Mesenchymal stem cell (in vitro differentiated cells and primary cell): ENCODE measurements around the gene SHD.
A peak's percentile ranks its signal among the peaks of the same experiment; 100 is the strongest.

Source experiments
- DNase-seq: peaks from one replicate; pipeline ENCODE4 v3.0.0-alpha.2; 2013
- H2AFZ ChIP-seq: one replicate; pipeline ENCODE4 v1.6.1; 2013; ENCODE audit warnings: low read depth, mild to moderate bottlenecking, control low read depth, inconsistent platforms, low read length, moderate library complexity
- H2AK5ac ChIP-seq: 2 replicates; pipeline ENCODE4 v1.6.1; 2013; ENCODE audit warnings: low read length, moderate library complexity, mild to moderate bottlenecking, inconsistent platforms; ENCODE audit not compliant: severe bottlenecking
- H2BK120ac ChIP-seq: one replicate; pipeline ENCODE4 v1.6.1; 2013; ENCODE audit warnings: low read depth, mild to moderate bottlenecking, inconsistent platforms, low read length, moderate library complexity
- H2BK12ac ChIP-seq, 2 experiments: one replicate each; pipeline ENCODE4 v1.6.1; 2013; ENCODE audit warnings: inconsistent platforms in 2 of 2, low read length in 2 of 2, mild to moderate bottlenecking in 2 of 2, moderate library complexity in 2 of 2, control low read depth in 1 of 2
- H2BK15ac ChIP-seq: one replicate; pipeline ENCODE4 v1.6.1; 2013; ENCODE audit warnings: mild to moderate bottlenecking, low read depth, inconsistent platforms; ENCODE audit not compliant: poor library complexity, severe bottlenecking
- H2BK5ac ChIP-seq: 2 replicates; pipeline ENCODE4 v1.6.1; 2013; ENCODE audit warnings: low read depth, mild to moderate bottlenecking, low read length, control low read depth, inconsistent platforms; ENCODE audit not compliant: poor library complexity, severe bottlenecking
- H3K14ac ChIP-seq, 2 experiments: one replicate each; pipeline ENCODE4 v1.6.1; 2013; ENCODE audit warnings: inconsistent platforms in 2 of 2, low read length in 2 of 2, control low read depth in 1 of 2, mild to moderate bottlenecking in 1 of 2, moderate library complexity in 1 of 2
- H3K18ac ChIP-seq, 2 experiments: one replicate each; pipeline ENCODE4 v1.6.1; 2013; ENCODE audit warnings: inconsistent platforms in 2 of 2, low read length in 2 of 2, control low read depth in 1 of 2, low read depth in 1 of 2, mild to moderate bottlenecking in 1 of 2
- H3K23ac ChIP-seq, 2 experiments: one replicate each; pipeline ENCODE4 v1.6.1; 2013; ENCODE audit warnings: inconsistent platforms in 2 of 2, low read length in 2 of 2, mild to moderate bottlenecking in 2 of 2, moderate library complexity in 2 of 2, control low read depth in 1 of 2
- H3K27ac ChIP-seq: 2 replicates; pipeline ENCODE4 v1.5.1; 2013; ENCODE audit warnings: mild to moderate bottlenecking, moderate library complexity, low read length, control low read depth, inconsistent platforms; ENCODE audit not compliant: poor library complexity, severe bottlenecking
- H3K27me3 ChIP-seq, 2 experiments: 2 replicates each; pipeline versions ENCODE4 v1.6.1 to v1.7.0; 2013; ENCODE audit warnings: low read length in 2 of 2, mild to moderate bottlenecking in 2 of 2, moderate library complexity in 2 of 2, control low read depth in 1 of 2, inconsistent platforms in 1 of 2; ENCODE audit not compliant: control insufficient read depth in 1 of 2, insufficient read depth in 1 of 2
- H3K36me3 ChIP-seq, 2 experiments: 2 replicates each; pipeline versions ENCODE4 v1.6.1 to v1.7.0; 2013; ENCODE audit warnings: low read length in 2 of 2, control low read depth in 1 of 2, inconsistent platforms in 1 of 2, low read depth in 1 of 2, mild to moderate bottlenecking in 1 of 2; ENCODE audit not compliant: insufficient read depth in 2 of 2, control insufficient read depth in 1 of 2
- H3K4ac ChIP-seq, 2 experiments: one replicate each; pipeline ENCODE4 v1.6.1; 2013; ENCODE audit warnings: inconsistent platforms in 2 of 2, low read length in 2 of 2, mild to moderate bottlenecking in 2 of 2, moderate library complexity in 2 of 2, control low read depth in 1 of 2, low read depth in 1 of 2
- H3K4me1 ChIP-seq: 2 replicates; pipeline ENCODE4 v1.6.1; 2013; ENCODE audit warnings: low read depth, low read length, control low read depth; ENCODE audit not compliant: control insufficient read depth, insufficient read depth
- H3K4me2 ChIP-seq: 2 replicates; pipeline ENCODE4 v1.6.1; 2013; ENCODE audit warnings: low read length, mild to moderate bottlenecking, inconsistent platforms; ENCODE audit not compliant: poor library complexity, severe bottlenecking
- H3K4me3 ChIP-seq, 2 experiments: 2 replicates each; pipeline versions ENCODE4 v1.5.1 to v1.7.0; 2013; ENCODE audit warnings: low read length in 2 of 2, mild to moderate bottlenecking in 2 of 2, control low read depth in 1 of 2, low read depth in 1 of 2; ENCODE audit not compliant: insufficient read depth in 1 of 2
- H3K79me1 ChIP-seq: replicated peaks from 2 replicates; pipeline ENCODE4 v1.6.1; 2013; ENCODE audit warnings: mild to moderate bottlenecking, control low read depth, low read length, inconsistent platforms; ENCODE audit not compliant: poor library complexity, severe bottlenecking
- H3K9ac ChIP-seq: 2 replicates; pipeline ENCODE4 v1.7.0; 2013; ENCODE audit warnings: mild to moderate bottlenecking, low read length, moderate library complexity
- H3K9me3 ChIP-seq: 2 replicates; pipeline ENCODE4 v1.7.0; 2013; ENCODE audit warnings: mild to moderate bottlenecking, low read length; ENCODE audit not compliant: control insufficient read depth
- H4K8ac ChIP-seq: one replicate; pipeline ENCODE4 v1.6.1; 2013; ENCODE audit warnings: inconsistent platforms, mild to moderate bottlenecking, low read length, moderate library complexity
- H4K91ac ChIP-seq: one replicate; pipeline ENCODE4 v1.6.1; 2013; ENCODE audit warnings: mild to moderate bottlenecking, low read length, inconsistent platforms
- WGBS: methylation state at CpG from one replicate; pipeline ENCODE4 v1.1.7; 2013; ENCODE audit warnings: mixed read lengths; 5-methylcytosine and 5-hydroxymethylcytosine counted together

The SHD gene

GRCh38 chr19:4277191-4277696 lies 1.8 kb upstream of the SHD start:
- H3K4me2 ChIP-seq = no peak overlapping the region
- no peak overlapping the region for H3K18ac ChIP-seq
- H3K36me3 ChIP-seq = no peaks in the 10 kb centered on the region
- H4K91ac ChIP-seq = no peak overlapping the region
- H3K9ac ChIP-seq = no peak overlapping the region
- no peak overlapping the region for H3K14ac ChIP-seq
- peaks cover 17% of the 10 kb centered on the region for H3K4me1 ChIP-seq
- H2BK5ac ChIP-seq = no peak overlapping the region
- H3K79me1 ChIP-seq = no peaks in the 10 kb centered on the region
- H2BK15ac ChIP-seq = no peak overlapping the region
- no peaks in the 10 kb centered on the region for H3K9me3 ChIP-seq
- H2AFZ ChIP-seq = no peak overlapping the region
- no peak overlapping the region for H3K23ac ChIP-seq
- no peak overlapping the region for H2BK120ac ChIP-seq
- no peak overlapping the region for H3K4ac ChIP-seq
- 39% methylated on average over 15 of the region's 16 CpGs for WGBS
- no peak overlapping the region for H2BK12ac ChIP-seq
- H4K8ac ChIP-seq = peak overlapping the region; percentile 23
- H3K27ac ChIP-seq = no peak overlapping the region
- H3K27me3 ChIP-seq = peaks cover 45 to 47% of the 10 kb centered on the region in 2 experiments
- DNase-seq = no peak
- no peak overlapping the region for H2AK5ac ChIP-seq
- no peak overlapping the region for H3K4me3 ChIP-seq

GRCh38 chr19:4278010-4278409 lies 1.1 kb upstream of the SHD start:
- no peaks in the 10 kb centered on the region for H3K79me1 ChIP-seq

GRCh38 chr19:4279267-4279529 lies 132 bp downstream of the SHD start:
- H4K8ac ChIP-seq = no peak overlapping the region
- no peaks in the 10 kb centered on the region for H3K36me3 ChIP-seq
- H3K9ac ChIP-seq = no peak overlapping the region
- H3K27ac ChIP-seq = no peak overlapping the region
- no peak overlapping the region for H3K23ac ChIP-seq
- H3K4ac ChIP-seq = no peak overlapping the region
- no peaks in the 10 kb centered on the region for H3K79me1 ChIP-seq
- H3K14ac ChIP-seq = no peak overlapping the region
- no peak overlapping the region for H4K91ac ChIP-seq
- DNase-seq = no peak
- H2BK5ac ChIP-seq = no peak overlapping the region
- H3K4me3 ChIP-seq = no peak overlapping the region
- no peak overlapping the region for H2BK15ac ChIP-seq
- peak overlapping the region; percentile 59 for H3K4me2 ChIP-seq
- no peak overlapping the region for H2BK120ac ChIP-seq
- H3K4me1 ChIP-seq = peaks cover 17% of the 10 kb centered on the region
- H3K9me3 ChIP-seq = no peaks in the 10 kb centered on the region
- no peak overlapping the region for H2AFZ ChIP-seq
- no peak overlapping the region for H2BK12ac ChIP-seq
- WGBS = 2% methylated on average over 12 of the region's 30 CpGs
- no peak overlapping the region for H3K18ac ChIP-seq
- H2AK5ac ChIP-seq = no peak overlapping the region
- peaks cover 55% of the 10 kb centered on the region in 2 experiments for H3K27me3 ChIP-seq

More at GRCh38 chr19:4278010-4278409, 1.1 kb upstream of the SHD start:
- H2AK5ac ChIP-seq = no peak overlapping the region
- no peak overlapping the region for H3K4ac ChIP-seq
- DNase-seq = no peak
- no peak overlapping the region for H2BK5ac ChIP-seq
- WGBS = 13% methylated on average over 4 of the region's 4 CpGs
- no peak overlapping the region for H3K9ac ChIP-seq
- peaks cover 50 to 51% of the 10 kb centered on the region in 2 experiments for H3K27me3 ChIP-seq
- no peak overlapping the region for H3K4me3 ChIP-seq
- no peaks in the 10 kb centered on the region for H3K9me3 ChIP-seq
- H2BK12ac ChIP-seq = no peak overlapping the region
- no peak overlapping the region for H2BK15ac ChIP-seq
- H3K14ac ChIP-seq = no peak overlapping the region
- H3K18ac ChIP-seq = no peak overlapping the region
- no peak overlapping the region for H3K27ac ChIP-seq
- H3K23ac ChIP-seq = no peak overlapping the region
- H3K36me3 ChIP-seq = no peaks in the 10 kb centered on the region
- no peak overlapping the region for H4K91ac ChIP-seq
- H2BK120ac ChIP-seq = no peak overlapping the region
- H4K8ac ChIP-seq = no peak overlapping the region
- peaks cover 17% of the 10 kb centered on the region for H3K4me1 ChIP-seq
- no peak overlapping the region for H2AFZ ChIP-seq
- H3K4me2 ChIP-seq = no peak overlapping the region

- Histone ChIP-seq H2AK5ac (no peak overlapping the region), H3K23ac (no peak overlapping the region), H3K27ac (no peak overlapping the region), H2BK120ac (no peak overlapping the region), H3K9ac (no peak overlapping the region), H2BK12ac (no peak overlapping the region), H3K14ac (no peak overlapping the region), H3K4me2 (peak overlapping the region; percentile 59), H3K36me3 (no peaks in the 10 kb centered on the region), H3K18ac (no peak overlapping the region), H3K4me1 (peaks cover 21% of the 10 kb centered on the region), H3K4me3 (no peak overlapping the region), H2BK5ac (no peak overlapping the region), H3K79me1 (no peaks in the 10 kb centered on the region), H4K91ac (no peak overlapping the region), H3K9me3 (no peaks in the 10 kb centered on the region), H2BK15ac (no peak overlapping the region), H4K8ac (no peak overlapping the region), H3K4ac (no peak overlapping the region), H2AFZ (no peak overlapping the region), H3K27me3 (peaks cover 61% of the 10 kb centered on the region in 2 experiments)
- 3% methylated on average over 71 of the region's 71 CpGs for WGBS
- DNase-seq = no peak
Observed at GRCh38 chr19:4279530-4280422, 710 bp downstream of the SHD start.
